ENCODE data around the gene SLC4A4. TPM values are rescaled to one million over a fixed set of nuclear protein-coding genes. Genes with fewer than 3 reads are reported as not detected.
A peak's percentile ranks its signal among the peaks of the same experiment; 100 is the strongest.

The SLC4A4 gene
- total RNA-seq, 1 donor from 2014 or later: 281 TPM

- no peak for TF ChIP-seq CTCF (IDR thresholded peaks at IDR 0.05; ENCODE audit: unreplicated experiment)
- Mint-ChIP-seq H3K4me1 (ENCODE audit: low read depth) (peaks cover 17% of the 10 kb centered on the region), H3K4me3 (ENCODE audit: low read depth) (no peak overlapping the region), H3K27ac (no peak overlapping the region), H3K27me3 (no peaks in the 10 kb centered on the region), H3K9me3 (ENCODE audit: low read depth) (peaks cover 12% of the 10 kb centered on the region), H3K36me3 (ENCODE audit: insufficient read depth) (peaks cover 36% of the 10 kb centered on the region)
- no peak for DNase-seq (ENCODE audit: low spot score, unreplicated experiment)
These were observed 76.7 kb downstream of the SLC4A4 start for GRCh38 chr4:71415491-71415890.

GRCh38 chr4:71417150-71417549 is 78.3 kb downstream of the SLC4A4 start:
- Mint-ChIP-seq H3K36me3 (ENCODE audit: insufficient read depth) (peaks cover 40% of the 10 kb centered on the region), H3K4me1 (ENCODE audit: low read depth) (peaks cover 10% of the 10 kb centered on the region), H3K27ac (peak overlapping the region; percentile 70), H3K27me3 (no peaks in the 10 kb centered on the region), H3K9me3 (ENCODE audit: low read depth) (peaks cover 16% of the 10 kb centered on the region), H3K4me3 (ENCODE audit: low read depth) (no peak overlapping the region)
- no peak for DNase-seq (ENCODE audit: low spot score, unreplicated experiment)
- TF ChIP-seq CTCF (IDR thresholded peaks at IDR 0.05; ENCODE audit: unreplicated experiment): no peak

GRCh38 chr4:71426381-71427042 is 87.7 kb downstream of the SLC4A4 start:
- Mint-ChIP-seq H3K4me1 (ENCODE audit: low read depth) (no peaks in the 10 kb centered on the region), H3K27ac (peak overlapping the region; percentile 37), H3K27me3 (no peaks in the 10 kb centered on the region), H3K9me3 (ENCODE audit: low read depth) (peaks cover 2% of the 10 kb centered on the region), H3K4me3 (ENCODE audit: low read depth) (no peak overlapping the region), H3K36me3 (ENCODE audit: insufficient read depth) (peaks cover 22% of the 10 kb centered on the region)
- no peak for DNase-seq (ENCODE audit: low spot score, unreplicated experiment)
- no peak for TF ChIP-seq CTCF (IDR thresholded peaks at IDR 0.05; ENCODE audit: unreplicated experiment)

- no peak for DNase-seq (ENCODE audit: low spot score, unreplicated experiment)
- H3K27me3 Mint-ChIP-seq: no peaks in the 10 kb centered on the region
- H3K9me3 Mint-ChIP-seq (ENCODE audit: low read depth): peaks cover 9% of the 10 kb centered on the region
- TF ChIP-seq CTCF (IDR thresholded peaks at IDR 0.05; ENCODE audit: unreplicated experiment): no peak
- no peak overlapping the region for H3K4me3 Mint-ChIP-seq (ENCODE audit: low read depth)
- peaks cover 33% of the 10 kb centered on the region for H3K36me3 Mint-ChIP-seq (ENCODE audit: insufficient read depth)
- no peaks in the 10 kb centered on the region for H3K4me1 Mint-ChIP-seq (ENCODE audit: low read depth)
- H3K27ac Mint-ChIP-seq: no peak overlapping the region
These were observed 90.3 kb downstream of the SLC4A4 start for GRCh38 chr4:71429106-71429505.

GRCh38 chr4:71429962-71430361 is 91.1 kb downstream of the SLC4A4 start:
- TF ChIP-seq CTCF (IDR thresholded peaks at IDR 0.05; ENCODE audit: unreplicated experiment): no peak
- H3K4me3 Mint-ChIP-seq (ENCODE audit: low read depth): no peak overlapping the region
- no peaks in the 10 kb centered on the region for H3K4me1 Mint-ChIP-seq (ENCODE audit: low read depth)
- peaks cover 15% of the 10 kb centered on the region for H3K9me3 Mint-ChIP-seq (ENCODE audit: low read depth)
- H3K36me3 Mint-ChIP-seq (ENCODE audit: insufficient read depth): peaks cover 40% of the 10 kb centered on the region
- H3K27me3 Mint-ChIP-seq: no peaks in the 10 kb centered on the region
- DNase-seq (ENCODE audit: low spot score, unreplicated experiment): no peak
- H3K27ac Mint-ChIP-seq: no peak overlapping the region

Measured in progenitor cell of endocrine pancreas (in vitro differentiated cells).